Fibroblast of skin of abdomen (primary cell): ENCODE data around the gene ATP5F1A. TPM values are rescaled to one million over a fixed set of nuclear protein-coding genes. Genes with fewer than 3 reads are reported as not detected.
"Not testable (repeated sequence)": the region's sequence is repeated elsewhere in the genome, so short reads cannot be mapped to it uniquely, and the experiment has no call there.

Experiments
- DNase-seq: peaks from one replicate; pipeline ENCODE4 v3.0.0-alpha.2; 2013
- polyA plus RNA-seq, 2 experiments: library from polyadenylated mRNA; unstranded; fragments of 120-200 nt; gene quantifications; one replicate each; pipeline ENCODE4 v1.2.1, GENCODE V29; 2013; ENCODE audit not compliant: insufficient read length in 2 of 2

Gene ATP5F1A
- polyA plus RNA-seq (2013, experiment 1 of 2; ENCODE audit: insufficient read length) = 438 TPM
- 441 TPM for polyA plus RNA-seq (2013, experiment 2 of 2; ENCODE audit: insufficient read length)

DNA sequence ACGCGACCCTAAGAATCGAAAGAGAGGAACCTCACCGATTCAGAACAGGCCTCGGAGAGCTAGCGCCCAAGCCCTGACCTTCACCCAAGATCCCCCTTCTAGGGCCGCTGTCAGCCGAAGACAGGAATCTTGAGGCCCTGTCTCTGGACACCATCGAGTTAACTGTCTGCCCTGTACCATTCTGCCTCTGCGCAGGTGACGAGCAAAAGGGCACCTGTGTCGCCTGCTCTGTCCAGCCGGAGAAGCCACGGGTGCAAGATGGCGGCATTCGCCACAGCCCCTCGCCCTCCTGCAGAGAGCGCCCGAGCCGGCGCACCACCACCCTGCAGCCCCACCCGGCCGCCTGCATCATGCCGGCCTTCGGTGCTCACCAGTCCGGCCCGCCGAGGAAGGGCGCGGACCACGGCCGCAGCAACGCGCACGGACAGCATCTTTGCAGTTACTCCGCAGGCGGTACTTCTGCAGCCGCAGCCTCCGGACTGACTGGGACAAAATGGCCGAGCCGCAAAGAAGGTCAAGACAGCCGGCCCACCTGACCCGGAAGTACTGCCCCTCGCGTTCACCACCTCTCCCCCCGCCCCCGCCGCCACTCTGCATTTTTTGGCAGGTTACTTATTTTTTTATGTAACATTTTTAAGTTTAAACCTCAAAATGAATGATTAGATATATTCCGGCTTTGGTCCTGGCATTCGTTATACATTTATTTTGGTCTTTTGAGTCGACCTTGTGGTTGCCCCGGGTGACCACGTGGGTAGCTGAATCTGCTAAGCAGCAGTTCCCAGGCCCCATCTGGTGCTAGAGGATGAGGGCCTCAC lies at the start of gene ATP5F1A:
Gene ATP5F1A, minus strand, starts transcription at position 496 of the 815 bp plus-strand sequence. Its CDS starts 65 bp downstream, at position 431.
- DNase-seq = peak; percentile 85

GRCh38 chr18:46141199-46141598 lies 43.1 kb upstream of the ATP5F1A start:
- DNase-seq = no peak

- no peak for DNase-seq
Observed at GRCh38 chr18:46140173-46140572, 42.1 kb upstream of the ATP5F1A start.

- no peak for DNase-seq
Observed at GRCh38 chr18:46134920-46135675, 37.0 kb upstream of the ATP5F1A start.

- DNase-seq = no peak
Observed at GRCh38 chr18:46133534-46133933, 35.4 kb upstream of the ATP5F1A start.

DNA sequence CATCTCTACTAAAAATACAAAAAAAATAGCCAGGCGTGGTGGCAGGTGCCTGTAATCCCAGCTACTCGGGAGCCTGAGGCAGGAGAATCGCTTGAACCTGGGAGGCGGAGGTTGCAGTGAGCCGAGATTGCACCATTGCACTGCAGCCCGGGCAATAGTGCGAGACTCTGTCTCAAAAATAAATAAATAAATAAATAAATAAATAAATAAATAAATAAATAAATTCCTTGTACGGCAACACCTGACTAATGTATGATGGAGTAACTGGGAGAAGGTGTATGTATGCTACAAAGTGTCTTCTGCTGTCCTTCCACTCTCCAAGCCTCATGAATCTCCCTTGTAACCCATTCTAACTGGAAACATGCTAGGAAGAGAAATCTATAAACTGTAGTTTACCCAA lies 32.5 kb upstream of the ATP5F1A start:
- DNase-seq = not testable (repeated sequence)

GRCh38 chr18:46130061-46130460 lies 32.0 kb upstream of the ATP5F1A start:
- DNase-seq = no peak

DNA sequence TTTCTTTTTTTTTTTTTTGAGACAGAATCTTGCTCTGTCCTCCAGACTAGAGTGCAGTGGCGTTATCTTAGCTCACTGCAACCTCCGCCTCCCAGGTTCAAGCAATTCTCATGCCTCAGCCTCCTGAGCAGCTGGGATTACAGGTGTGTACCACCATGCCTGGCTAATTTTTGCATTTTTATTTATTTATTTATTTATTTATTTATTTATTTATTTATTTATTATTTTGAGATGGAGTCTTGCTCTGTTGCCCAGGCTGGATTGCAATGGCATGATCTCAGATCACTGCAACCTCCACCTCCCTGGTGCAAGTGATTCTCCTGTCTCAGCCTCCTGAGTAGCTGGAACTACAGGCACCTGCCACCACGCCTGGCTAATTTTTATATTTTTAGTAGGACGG lies 28.5 kb upstream of the ATP5F1A start:
- DNase-seq = not testable (repeated sequence)

DNA sequence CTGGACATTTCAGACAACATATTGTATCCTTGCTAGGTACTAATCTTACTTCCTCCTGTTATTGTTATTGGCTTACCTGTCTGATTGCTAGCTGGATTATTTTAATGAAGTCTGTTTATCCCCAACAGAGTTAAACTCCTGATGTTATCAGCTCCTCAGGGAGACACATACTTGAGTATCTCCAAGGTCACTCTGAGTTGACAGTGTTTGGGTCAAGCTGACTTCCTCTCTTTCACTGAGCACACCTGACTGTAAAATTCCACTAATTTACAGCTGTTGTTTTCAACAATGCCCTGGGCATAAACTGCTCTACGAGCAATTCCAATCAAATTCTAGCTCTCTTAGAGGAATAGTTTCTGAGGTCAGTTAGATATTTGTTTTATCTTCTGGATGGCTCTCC lies 15.7 kb upstream of the ATP5F1A start:
- DNase-seq = no peak

DNA sequence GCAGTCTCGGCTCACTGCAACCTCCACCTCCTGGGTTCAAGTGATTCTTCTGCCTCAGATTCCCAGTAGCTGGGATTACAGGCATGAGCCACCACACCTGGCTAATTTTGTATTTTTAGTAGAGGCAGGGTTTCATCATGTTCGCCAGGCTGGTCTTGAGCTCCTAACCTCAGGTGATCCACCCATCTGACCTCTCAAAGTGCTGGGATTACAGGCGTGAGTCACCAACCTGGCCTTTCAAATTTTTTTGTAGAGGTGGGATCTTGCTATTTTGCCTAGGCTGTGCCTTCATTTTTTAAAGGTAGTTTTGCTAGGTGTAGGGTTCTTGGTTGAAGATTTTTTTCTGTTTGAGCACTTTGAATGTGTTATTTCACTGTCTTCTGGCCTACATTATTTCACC lies 12.3 kb upstream of the ATP5F1A start:
- DNase-seq = no peak

GRCh38 chr18:46109386-46109785 lies 11.3 kb upstream of the ATP5F1A start:
- no peak for DNase-seq

DNA sequence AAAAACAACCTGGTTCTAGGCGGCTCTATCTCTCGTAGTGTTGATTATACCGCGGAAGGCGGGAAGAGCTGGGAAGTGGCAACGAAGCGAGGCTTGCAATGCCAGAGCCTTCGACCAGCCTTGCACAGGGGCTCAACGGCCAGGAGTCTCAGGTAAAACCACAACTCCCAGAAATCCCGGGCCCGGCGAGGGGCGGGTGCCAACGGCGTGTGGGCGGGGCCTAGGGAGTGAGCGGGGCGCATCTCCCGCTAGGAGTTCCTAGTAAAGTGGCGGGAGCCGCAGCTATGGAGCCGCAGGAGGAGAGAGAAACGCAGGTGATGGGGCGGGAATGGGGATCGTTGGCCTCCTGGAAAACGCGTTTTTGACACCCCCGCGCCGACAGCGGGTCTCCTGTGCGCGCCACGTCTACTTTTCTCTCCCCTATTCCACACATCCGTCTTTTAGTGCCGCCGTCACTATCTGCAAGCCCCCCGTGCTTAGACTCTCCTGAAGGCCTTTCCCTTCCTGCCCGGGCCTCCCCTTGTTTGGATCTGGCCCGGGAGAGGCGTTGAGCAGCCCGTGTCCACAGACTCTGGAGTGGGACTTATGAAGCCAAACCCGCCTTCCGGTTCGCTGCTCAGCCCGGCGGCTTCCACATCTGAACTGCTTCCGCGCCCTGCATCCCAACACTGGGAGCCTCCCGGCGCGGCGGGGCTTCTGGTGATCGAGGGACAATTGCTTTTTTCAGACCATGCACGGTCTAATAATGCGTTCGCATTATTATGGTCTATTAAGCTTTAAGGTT lies 6.2 kb upstream of the ATP5F1A start, which contains the start of gene HAUS1:
Gene HAUS1, plus strand, starts transcription at position 258 of the 784 bp plus-strand sequence. Its CDS starts 27 bp downstream, at position 285.
- DNase-seq = peak; percentile 86

DNA sequence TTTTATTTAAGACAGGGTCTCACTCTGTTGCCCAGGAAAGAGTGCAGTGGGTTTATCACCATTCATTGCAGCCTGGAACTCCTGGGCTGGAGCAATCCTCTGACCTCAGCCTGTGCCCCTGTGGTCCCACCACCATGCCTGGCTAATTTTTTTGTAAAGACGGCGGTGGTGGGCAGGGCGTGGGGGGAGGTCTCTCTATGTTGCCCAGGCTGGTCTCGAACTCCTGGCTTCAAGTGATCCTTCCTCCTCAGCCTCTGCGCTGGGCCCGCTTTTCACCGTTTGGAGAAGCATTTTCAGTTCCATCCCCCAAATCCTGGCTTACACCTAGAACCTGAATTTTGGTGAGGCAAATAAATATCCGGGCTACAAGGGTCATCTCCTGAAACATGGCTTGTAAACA lies 1.4 kb upstream of the ATP5F1A start:
- no peak for DNase-seq

DNA sequence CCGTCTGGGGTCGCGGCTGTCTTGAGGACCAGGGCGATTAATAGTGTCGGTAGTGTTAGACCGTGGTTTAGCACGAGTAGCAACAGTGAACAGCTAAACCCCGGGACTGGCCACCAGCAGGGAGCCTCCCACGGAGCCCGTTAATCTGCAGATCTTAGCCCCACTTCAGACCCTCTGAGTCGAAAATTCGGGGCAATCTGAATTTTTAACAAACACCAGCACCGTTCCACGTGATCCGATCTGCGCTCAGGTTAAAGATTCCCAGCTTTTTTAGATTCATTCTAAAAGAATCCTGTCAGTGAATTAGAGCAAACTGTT lies 479 bp upstream of the ATP5F1A start:
- DNase-seq = no peak

- DNase-seq = no peak
Observed at GRCh38 chr18:46097431-46097800, 680 bp downstream of the ATP5F1A start.

DNA sequence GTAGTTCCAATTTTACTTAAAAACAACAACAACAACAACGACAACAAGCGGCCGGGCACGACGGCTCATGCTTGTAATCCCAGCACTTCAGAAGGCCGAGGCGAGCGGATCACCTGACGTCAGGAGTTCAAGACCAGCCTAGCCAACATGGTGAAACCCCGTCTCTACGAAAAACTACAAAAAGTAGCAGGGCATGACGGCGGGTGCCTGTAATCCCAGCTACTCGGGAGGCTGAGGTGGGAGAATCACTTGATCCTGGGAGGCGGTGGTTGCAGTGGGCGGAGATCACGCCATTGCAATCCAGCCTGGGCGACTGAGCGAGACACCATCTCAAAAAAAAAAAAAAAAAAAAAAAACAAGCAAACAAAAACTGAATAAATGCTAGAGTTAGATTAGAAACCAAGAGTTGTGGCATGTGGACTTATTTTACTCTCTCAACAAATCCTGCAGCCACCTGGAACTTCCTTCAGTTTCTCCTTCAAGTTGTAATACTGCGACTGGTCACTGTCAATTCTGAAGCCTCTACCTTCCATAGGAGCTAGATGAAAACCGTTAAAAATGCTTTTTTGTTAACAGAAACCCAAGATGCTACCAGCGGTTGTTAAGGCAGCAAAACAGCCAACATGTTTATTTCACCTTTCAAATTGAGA lies 1.3 kb downstream of the ATP5F1A start:
- DNase-seq = no peak

DNA sequence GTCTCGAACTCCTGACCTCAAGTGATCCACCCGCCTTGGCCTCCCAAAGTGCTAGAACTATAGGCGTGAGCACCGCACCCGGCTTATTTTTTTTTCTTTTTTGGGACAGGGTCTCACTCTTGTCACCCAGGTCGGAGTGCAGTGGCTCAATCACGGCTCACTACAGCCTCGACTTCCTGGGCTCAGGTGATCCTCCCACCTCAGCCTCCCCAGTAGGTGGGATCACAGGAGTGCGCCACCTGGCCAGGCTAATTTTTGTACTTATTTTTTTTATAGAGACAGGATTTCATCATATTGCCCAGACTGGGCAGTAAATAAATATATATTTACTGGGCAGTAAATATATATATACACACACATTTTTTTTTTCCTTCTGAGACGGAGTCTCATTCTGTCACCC lies 2.6 kb downstream of the ATP5F1A start:
- DNase-seq = no peak

- DNase-seq = not testable (repeated sequence)
Observed at GRCh38 chr18:46088501-46088900, 9.6 kb downstream of the ATP5F1A start.

GRCh38 chr18:46084431-46084830 lies 13.7 kb downstream of the ATP5F1A start:
- DNase-seq = no peak

DNA sequence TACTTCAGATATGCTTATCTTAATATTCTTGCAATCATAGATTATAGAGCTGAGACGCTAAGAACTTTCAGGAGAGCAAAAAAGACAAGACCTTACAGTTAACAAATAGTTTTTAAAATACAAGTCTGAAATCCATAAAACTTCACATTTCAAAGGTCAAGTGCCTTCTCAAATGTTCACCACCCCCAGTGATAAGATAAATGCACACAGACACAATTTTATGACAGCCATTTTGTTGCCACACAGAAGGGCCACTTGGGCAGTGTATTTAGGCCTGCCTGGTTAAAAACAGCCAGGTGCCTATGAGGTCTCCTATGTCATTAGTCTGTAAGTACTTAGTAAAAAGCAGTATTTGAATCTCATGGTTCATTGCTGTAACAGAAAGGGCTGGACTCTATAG lies 17.9 kb downstream of the ATP5F1A start:
- no peak for DNase-seq

GRCh38 chr18:46079336-46079735 lies 18.8 kb downstream of the ATP5F1A start:
- DNase-seq = no peak
